Ishikawa (cell line): ENCODE measurements around the gene CACNG7.

Experiments used
- CEBPB ChIP-seq: IDR thresholded peaks from 2 replicates; pipeline ENCODE4 v1.6.1; 2012
- CREB1 ChIP-seq: IDR thresholded peaks from 2 replicates; pipeline ENCODE4 v1.6.1; 2012; ENCODE audit warnings: low read depth
- EGR1 ChIP-seq: IDR thresholded peaks from 2 replicates; pipeline ENCODE4 v1.6.1; 2012
- EP300 ChIP-seq: IDR thresholded peaks from 2 replicates; pipeline ENCODE4 v1.6.1; 2012; ENCODE audit warnings: borderline replicate concordance
- FOXM1 ChIP-seq: IDR thresholded peaks from 2 replicates; pipeline ENCODE4 v1.6.1; 2012; ENCODE audit warnings: low read depth, borderline replicate concordance
- MAX ChIP-seq: IDR thresholded peaks from 2 replicates; pipeline ENCODE4 v1.6.1; 2012
- NFIC ChIP-seq: IDR thresholded peaks from 2 replicates; pipeline ENCODE4 v1.6.1; 2012
- RAD21 ChIP-seq: IDR thresholded peaks from 2 replicates; pipeline ENCODE4 v1.6.1; 2012; ENCODE audit warnings: low read depth
- REST ChIP-seq: IDR thresholded peaks from 2 replicates; pipeline ENCODE4 v1.6.1; 2012; ENCODE audit warnings: low read depth, mild to moderate bottlenecking
- TAF1 ChIP-seq: IDR thresholded peaks from 2 replicates; pipeline ENCODE4 v1.6.1; 2012; ENCODE audit warnings: low read depth, mild to moderate bottlenecking
- TCF12 ChIP-seq: IDR thresholded peaks from 2 replicates; pipeline ENCODE4 v1.6.1; 2012; ENCODE audit warnings: low read depth
- TEAD4 ChIP-seq: IDR thresholded peaks from 2 replicates; pipeline ENCODE4 v1.6.1; 2012
- USF1 ChIP-seq: IDR thresholded peaks from 2 replicates; pipeline ENCODE4 v1.6.1; 2012
- YY1 ChIP-seq: IDR thresholded peaks from 2 replicates; pipeline ENCODE4 v1.6.1; 2012; ENCODE audit warnings: low read depth
- ZBTB7A ChIP-seq: IDR thresholded peaks from 2 replicates; pipeline ENCODE4 v1.6.1; 2012; ENCODE audit warnings: low read depth

CACNG7 gene

GRCh38 chr19:53992815-53993214, 83.7 kb downstream of the CACNG7 start:
- TF ChIP-seq RAD21 (no peak), REST (no peak), MAX (no peak), EP300 (no peak)

- TF ChIP-seq EP300 = no peak
- TF ChIP-seq TEAD4 = no peak
- no peak for TF ChIP-seq TCF12
- TF ChIP-seq USF1 = no peak
- no peak for TF ChIP-seq FOXM1
- TF ChIP-seq RAD21 = no peak
- no peak for TF ChIP-seq NFIC
- TF ChIP-seq YY1 = no peak
- TF ChIP-seq CEBPB = no peak
- no peak for TF ChIP-seq ZBTB7A
- no peak for TF ChIP-seq REST
- no peak for TF ChIP-seq CREB1
- TF ChIP-seq TAF1 = no peak
- no peak for TF ChIP-seq MAX
- TF ChIP-seq EGR1 = no peak
Measured at GRCh38 chr19:53993448-53993847, 84.4 kb downstream of the CACNG7 start.
